LNCAP (cell line): Measurements from ENCODE around the gene PRKCSH.

ENCODE experiments used
- CTCF ChIP-seq: fragments of 450-650 bp; IDR thresholded peaks from 2 replicates; pipeline ENCODE4 v1.5.1; 2017; ENCODE audit warnings: mild to moderate bottlenecking

The PRKCSH gene

GRCh38 chr19:11423791-11424181 is 11.6 kb upstream of the PRKCSH start:
- TF ChIP-seq CTCF, result no peak

GRCh38 chr19:11425719-11426457 is 9.5 kb upstream of the PRKCSH start:
- TF ChIP-seq CTCF, result no peak

- TF ChIP-seq CTCF, result no peak
These were observed 8.8 kb upstream of the PRKCSH start for GRCh38 chr19:11426656-11427055.

- TF ChIP-seq CTCF, result no peak
These were observed 755 bp upstream of the PRKCSH start for GRCh38 chr19:11434703-11435056.

GRCh38 chr19:11435833-11436313 is 438 bp downstream of the PRKCSH start:
- TF ChIP-seq CTCF, result no peak

- TF ChIP-seq CTCF, result no peak
These were observed 2.5 kb downstream of the PRKCSH start for GRCh38 chr19:11437955-11438354.

GRCh38 chr19:11444059-11444458 is 8.6 kb downstream of the PRKCSH start:
- no peak for TF ChIP-seq CTCF

GRCh38 chr19:11445141-11445540 is 9.7 kb downstream of the PRKCSH start:
- TF ChIP-seq CTCF, result no peak
